ENCODE data around the gene ADK.

DNA sequence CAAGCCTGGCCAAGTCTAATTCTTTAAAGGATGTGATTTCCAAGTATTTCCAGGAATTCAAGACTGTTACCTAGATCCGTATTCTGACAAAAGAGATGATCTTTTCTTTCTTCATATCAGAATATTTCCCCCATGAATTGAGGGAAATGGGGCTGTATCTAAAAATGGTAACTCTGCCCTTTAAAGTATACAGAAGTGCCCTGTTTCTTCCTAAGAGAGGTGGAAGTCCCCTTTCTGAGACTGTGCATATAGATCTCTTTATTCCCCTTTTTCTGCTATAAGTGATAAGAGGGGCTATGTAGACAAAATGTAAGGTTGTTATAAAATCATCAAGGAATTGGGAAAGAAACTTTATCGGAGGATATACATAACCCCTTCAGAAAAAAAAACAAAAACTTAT is 388.3 kb downstream of the ADK start:
- TF ChIP-seq CTCF (IDR thresholded peaks at IDR 0.05) (no peak), POLR2A (IDR thresholded peaks at IDR 0.05) (no peak)

Measured in right lobe of liver (tissue), 4 donors.